GM12891 (cell line): ENCODE results near the gene GPATCH11.

ENCODE experiments used
- DNase-seq: peaks from one replicate; pipeline ENCODE4 v3.0.0; 2011; ENCODE audit warnings: low spot score; ENCODE audit not compliant: insufficient read length
- FAIRE-seq: peaks from 2 replicates; lab custom pipeline; 2011; peaks lifted over from hg19 to GRCh38; lab: Jason Lieb, UNC
- PAX5 ChIP-seq: IDR thresholded peaks from 2 replicates; pipeline ENCODE4 v1.6.1; 2011; ENCODE audit warnings: low read length, moderate library complexity, mild to moderate bottlenecking; ENCODE audit not compliant: insufficient read depth, severe bottlenecking
- POLR2A ChIP-seq: IDR thresholded peaks from 2 replicates; pipeline ENCODE4 v1.6.1; 2011; ENCODE audit warnings: low read depth, low read length, control low read depth
- POLR2AphosphoS5 ChIP-seq: IDR thresholded peaks from 2 replicates; pipeline ENCODE4 v1.6.1; 2011; ENCODE audit warnings: low read depth, low read length, control low read depth
- POU2F2 ChIP-seq: IDR thresholded peaks from 2 replicates; pipeline ENCODE4 v1.6.1; 2011; ENCODE audit warnings: low read depth, mild to moderate bottlenecking, control low read depth, low read length, moderate library complexity
- SPI1 ChIP-seq: IDR thresholded peaks from 2 replicates; pipeline ENCODE4 v1.6.1; 2011; ENCODE audit warnings: low read depth, low read length, control low read depth
- TAF1 ChIP-seq: IDR thresholded peaks from 2 replicates; pipeline ENCODE4 v1.6.1; 2011; ENCODE audit warnings: low read depth, low read length, control low read depth

Gene GPATCH11

GRCh38 chr2:37104178-37104577 is 19.9 kb downstream of the GPATCH11 start:
- no peak for DNase-seq
- TF ChIP-seq SPI1 (no peak), TAF1 (no peak), POLR2AphosphoS5 (no peak), PAX5 (no peak), POU2F2 (no peak), POLR2A (no peak)
- no peak for FAIRE-seq

- FAIRE-seq, result no peak
Measured at GRCh38 chr2:37105150-37105549, 20.8 kb downstream of the GPATCH11 start.

DNA sequence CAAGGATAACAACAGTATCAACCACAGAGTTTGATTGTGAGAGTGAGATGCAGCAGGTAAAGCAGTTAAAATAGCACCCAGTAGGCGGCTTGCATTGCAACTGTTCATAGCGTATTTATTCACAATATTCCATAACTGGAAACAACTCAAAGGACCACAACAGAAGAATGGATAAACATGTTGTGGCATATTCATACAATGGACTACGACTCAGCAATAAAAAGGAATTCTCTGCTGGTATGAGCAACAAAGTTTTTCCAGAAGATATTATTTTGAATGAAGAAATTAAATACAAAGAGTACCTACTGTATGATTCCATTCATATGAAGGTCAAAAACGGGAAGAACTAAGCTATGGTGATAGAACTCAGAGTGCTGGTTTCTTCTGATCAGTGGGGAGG is 25.2 kb downstream of the GPATCH11 start:
- FAIRE-seq (no peak), DNase-seq (no peak)
- TF ChIP-seq TAF1 (no peak), SPI1 (no peak), POU2F2 (no peak), POLR2AphosphoS5 (no peak), PAX5 (no peak), POLR2A (no peak)

More at GRCh38 chr2:37105150-37105549, 20.8 kb downstream of the GPATCH11 start:
- DNase-seq, result no peak
- no peak for TF ChIP-seq TAF1
- TF ChIP-seq POLR2A, result no peak
- TF ChIP-seq POLR2AphosphoS5, result no peak
- no peak for TF ChIP-seq PAX5
- no peak for TF ChIP-seq POU2F2

- TF ChIP-seq TAF1, result no peak
- no peak for TF ChIP-seq POLR2AphosphoS5
- DNase-seq, result no peak
- FAIRE-seq, result no peak
Measured at GRCh38 chr2:37110306-37111212, 26.2 kb downstream of the GPATCH11 start.

- TF ChIP-seq POLR2A, result no peak
- TF ChIP-seq POU2F2, result no peak
- no peak for TF ChIP-seq PAX5
- no peak for FAIRE-seq
Measured at GRCh38 chr2:37111958-37112357, 27.6 kb downstream of the GPATCH11 start.

GRCh38 chr2:37117566-37117965 is 33.2 kb downstream of the GPATCH11 start:
- FAIRE-seq (no peak), DNase-seq (no peak)
- TF ChIP-seq POLR2A, result no peak
- no peak for TF ChIP-seq TAF1
- no peak for TF ChIP-seq POU2F2

More at GRCh38 chr2:37111958-37112357, 27.6 kb downstream of the GPATCH11 start:
- no peak for DNase-seq

- TF ChIP-seq POLR2A (no peak), POLR2AphosphoS5 (no peak), PAX5 (no peak), SPI1 (no peak)
- DNase-seq, result no peak
- no peak for FAIRE-seq
Measured at GRCh38 chr2:37119157-37119556, 34.8 kb downstream of the GPATCH11 start.

DNA sequence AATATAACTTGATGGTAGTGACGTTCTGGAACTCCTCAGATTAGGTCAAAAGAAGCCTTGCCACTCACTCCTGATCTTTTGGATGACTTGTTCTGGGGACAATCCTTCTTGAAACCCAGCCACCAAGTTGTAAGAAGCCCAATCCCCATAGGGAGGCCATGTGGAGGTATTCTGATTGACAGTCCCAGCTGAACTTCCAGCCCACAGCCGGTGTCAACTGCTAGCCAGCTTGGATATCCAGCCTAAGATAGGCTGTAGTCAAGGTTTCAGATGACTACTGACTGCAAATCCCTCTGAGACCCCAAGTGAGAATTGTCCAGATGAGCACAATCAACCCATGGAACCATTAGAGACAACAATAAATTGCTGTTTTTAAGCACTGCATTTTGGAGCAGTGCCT is 41.1 kb downstream of the GPATCH11 start:
- TF ChIP-seq POLR2AphosphoS5 (no peak), POLR2A (no peak), TAF1 (no peak), POU2F2 (no peak), PAX5 (no peak), SPI1 (no peak)
- FAIRE-seq (no peak), DNase-seq (no peak)

GRCh38 chr2:37132914-37133313 is 48.6 kb downstream of the GPATCH11 start:
- DNase-seq (no peak), FAIRE-seq (no peak)
- TF ChIP-seq PAX5, result no peak
- no peak for TF ChIP-seq POLR2AphosphoS5
- TF ChIP-seq POU2F2, result no peak
- TF ChIP-seq POLR2A, result no peak
- no peak for TF ChIP-seq TAF1

DNA sequence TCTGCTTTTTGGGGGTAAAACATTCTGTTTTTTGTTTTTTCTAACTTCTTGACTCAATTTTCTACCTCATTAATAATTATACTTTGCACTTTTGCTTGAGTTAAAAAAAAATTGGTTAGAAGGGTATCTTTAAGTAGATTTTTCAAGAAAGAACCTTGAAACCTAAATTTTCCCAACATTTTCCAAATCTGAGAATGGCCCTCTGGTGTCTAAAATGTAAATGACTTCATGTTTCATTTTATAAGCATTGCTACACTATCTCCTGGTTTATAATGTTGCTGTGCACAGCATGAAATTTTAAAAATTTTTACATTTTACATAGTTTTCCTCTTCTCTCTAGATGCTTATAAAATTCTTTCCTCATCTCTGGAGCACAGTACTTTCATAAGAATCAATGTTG is 58.2 kb downstream of the GPATCH11 start:
- FAIRE-seq (no peak), DNase-seq (no peak)
- TF ChIP-seq PAX5, result no peak
- TF ChIP-seq POLR2AphosphoS5, result no peak
- no peak for TF ChIP-seq SPI1

DNA sequence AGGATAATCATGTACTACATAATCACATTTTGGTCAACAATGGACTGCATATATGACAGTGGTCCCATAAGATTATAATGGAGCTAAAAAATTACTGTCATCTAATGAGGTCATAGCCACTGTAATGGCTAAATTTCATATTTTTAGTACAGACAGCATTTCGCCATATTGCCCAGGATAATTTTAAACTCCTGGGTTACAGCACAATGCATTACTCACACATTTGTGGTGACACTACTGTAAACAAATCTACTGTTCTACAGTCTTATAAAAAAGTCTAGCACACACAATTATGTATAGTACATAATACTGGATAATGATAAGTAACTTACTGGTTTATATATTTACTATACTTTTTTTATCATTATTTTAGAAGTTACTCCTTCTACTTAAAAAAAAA is 59.7 kb downstream of the GPATCH11 start:
- TF ChIP-seq POU2F2, result no peak
- no peak for TF ChIP-seq POLR2AphosphoS5
- TF ChIP-seq TAF1, result no peak
- TF ChIP-seq POLR2A, result no peak
- no peak for TF ChIP-seq PAX5
- TF ChIP-seq SPI1, result no peak
- DNase-seq (no peak), FAIRE-seq (no peak)

DNA sequence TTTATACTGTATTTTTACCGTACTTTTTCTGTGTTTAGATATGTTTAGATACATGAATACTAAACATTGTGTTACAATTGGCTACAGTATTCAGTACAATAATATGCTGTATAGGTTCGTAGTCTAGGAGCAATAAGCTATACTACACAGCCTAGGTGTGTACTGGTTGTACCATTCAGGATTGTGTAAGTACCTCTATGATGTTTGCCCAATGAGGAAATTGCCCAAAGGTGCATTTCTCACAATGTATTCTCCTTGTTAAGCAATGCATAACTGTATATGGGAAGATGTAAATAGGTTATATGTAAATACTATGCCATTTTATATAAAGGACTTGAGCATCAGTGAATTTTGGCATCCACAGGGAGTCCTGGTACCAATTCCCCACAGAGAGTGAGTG is 61.7 kb downstream of the GPATCH11 start:
- DNase-seq (no peak), FAIRE-seq (no peak)
- TF ChIP-seq TAF1, result no peak
- TF ChIP-seq POLR2A, result no peak
- no peak for TF ChIP-seq POU2F2
- no peak for TF ChIP-seq POLR2AphosphoS5
- no peak for TF ChIP-seq SPI1
- no peak for TF ChIP-seq PAX5
